COLO668 (cell line): ENCODE results near the gene HEPHL1.
"Not testable (repeated sequence)": the region's sequence is repeated elsewhere in the genome, so short reads cannot be mapped to it uniquely, and the experiment has no call there.

Experiments used
- DNase-seq: peaks from one replicate; lab custom pipeline; 2025; ENCODE audit not compliant: unreplicated experiment; lab: John Stamatoyannopoulos, UW

HEPHL1 gene

GRCh38 chr11:94020777-94021481 is at the start of gene HEPHL1:
Gene HEPHL1 (plus strand): TSS chr11:94021354. CDS start chr11:94021369, 15 bp downstream.
- no peak for DNase-seq

- DNase-seq: no peak
Measured at GRCh38 chr11:93972790-93973189, 48.4 kb upstream of the HEPHL1 start.

DNA sequence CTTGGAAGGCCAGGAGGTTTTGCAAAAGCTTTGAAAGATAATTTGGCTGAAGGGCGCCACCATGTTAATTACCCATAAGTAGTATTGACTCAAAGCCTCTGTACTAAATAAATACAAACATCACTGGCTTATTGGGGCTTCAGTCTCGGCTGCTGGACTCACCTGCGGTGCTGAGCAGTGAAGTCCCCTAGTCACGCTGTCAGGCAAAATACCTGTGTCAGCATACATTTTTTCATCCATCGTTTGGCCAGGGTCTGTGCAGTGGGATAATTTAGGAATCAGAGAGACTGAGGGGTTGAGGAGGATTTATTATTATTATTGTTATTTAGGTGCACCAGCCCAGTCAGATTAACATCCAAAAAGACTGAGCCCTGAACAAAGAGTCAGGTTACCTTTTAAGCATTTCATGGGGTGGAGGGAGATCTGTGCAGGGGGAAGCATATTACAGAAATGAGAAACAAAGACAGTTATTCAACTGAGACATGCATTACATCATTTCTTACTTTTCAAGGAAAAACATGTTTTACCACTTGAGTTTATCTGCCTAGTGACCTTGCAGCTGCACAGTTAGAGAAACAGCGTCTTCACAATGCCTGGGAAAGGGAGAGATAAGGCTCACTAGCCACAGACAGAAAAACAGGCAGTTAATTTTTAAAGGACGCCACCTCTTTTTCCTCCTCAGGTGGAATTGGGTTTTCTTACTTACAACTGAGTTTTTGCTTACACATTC is 47.7 kb upstream of the HEPHL1 start:
- not testable (repeated sequence) for DNase-seq

- DNase-seq: no peak
Measured at GRCh38 chr11:93974759-93975158, 46.4 kb upstream of the HEPHL1 start.

DNA sequence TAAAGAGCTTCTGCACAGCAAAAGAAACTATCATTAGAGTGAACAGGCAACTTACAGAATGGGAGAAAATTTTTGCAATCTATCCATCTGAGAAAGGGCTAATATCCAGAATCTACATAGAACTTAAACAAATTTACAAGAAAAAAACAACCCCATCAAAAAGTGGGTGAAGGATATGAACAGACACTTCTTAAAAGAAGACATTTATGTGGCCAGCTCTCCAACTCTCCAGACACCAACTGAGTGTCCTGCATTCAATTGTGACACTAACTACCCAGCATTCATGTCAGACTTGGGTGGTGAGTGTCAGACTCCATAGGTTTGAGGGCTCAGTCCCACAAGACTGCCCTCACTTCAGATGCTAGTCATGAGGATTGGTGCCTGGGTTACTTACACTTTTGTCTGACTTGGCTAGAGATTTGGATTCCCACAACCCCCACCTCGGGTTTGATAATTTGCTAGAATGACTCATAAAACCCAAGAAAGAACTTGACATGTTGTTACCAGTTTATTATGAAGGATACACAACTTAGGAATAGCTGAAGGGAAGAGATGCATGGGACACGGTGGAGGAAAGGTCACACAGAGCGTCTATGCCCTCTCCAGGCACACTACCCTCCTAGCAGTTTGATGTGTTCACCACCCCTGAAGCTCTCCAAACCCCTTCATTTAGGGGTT is 44.4 kb upstream of the HEPHL1 start:
- DNase-seq: not testable (repeated sequence)

DNA sequence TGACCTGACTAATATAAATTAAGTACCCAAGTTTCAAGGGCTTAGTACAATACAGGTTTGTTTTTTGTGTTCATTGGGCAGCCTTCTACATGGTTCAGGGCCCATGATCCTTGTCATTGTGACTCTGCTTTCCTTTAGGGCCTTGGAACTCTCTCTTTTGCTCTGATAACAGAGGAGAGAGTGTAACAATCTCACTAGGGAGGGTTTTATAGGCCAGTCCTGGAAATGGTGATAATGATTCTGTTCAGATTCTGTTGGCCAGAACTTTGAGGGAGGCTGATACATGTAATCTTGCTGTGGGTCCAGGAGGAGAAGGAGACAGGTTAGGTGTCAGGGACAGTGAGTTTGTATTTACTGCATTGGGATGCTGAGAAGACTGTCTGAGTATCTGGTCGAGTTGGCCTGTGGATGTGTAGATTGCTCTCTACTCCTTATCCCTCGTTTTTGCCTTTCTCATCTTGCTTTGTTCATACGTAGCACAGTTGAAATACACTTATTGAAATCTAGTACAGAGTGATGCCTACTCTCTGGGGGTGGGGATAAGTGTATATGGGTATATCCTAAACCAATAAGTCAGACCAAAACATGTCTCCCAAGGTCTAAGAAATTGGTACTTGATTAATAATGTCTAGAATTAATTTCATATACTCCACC is 37.5 kb upstream of the HEPHL1 start:
- DNase-seq: no peak

DNA sequence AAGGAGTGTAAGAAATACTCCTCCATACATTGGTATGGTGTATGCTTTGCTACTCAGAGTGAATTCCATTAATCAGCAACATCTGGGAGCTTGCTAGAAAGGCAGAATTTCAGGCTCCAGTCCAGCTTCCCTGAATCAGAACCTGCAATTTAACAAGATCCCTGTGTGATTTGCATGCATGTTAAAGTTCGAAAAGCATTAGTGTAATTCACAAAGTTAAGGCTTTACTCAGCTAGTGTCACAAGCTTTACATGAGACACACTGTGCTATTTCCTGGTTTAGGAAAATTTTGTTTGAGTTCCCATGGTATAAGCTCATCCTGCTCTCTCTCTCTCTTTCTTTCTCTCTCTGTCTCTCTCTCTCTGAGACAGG is 37.0 kb upstream of the HEPHL1 start:
- DNase-seq: no peak

- no peak for DNase-seq
Measured at GRCh38 chr11:93984936-93985335, 36.2 kb upstream of the HEPHL1 start.

DNA sequence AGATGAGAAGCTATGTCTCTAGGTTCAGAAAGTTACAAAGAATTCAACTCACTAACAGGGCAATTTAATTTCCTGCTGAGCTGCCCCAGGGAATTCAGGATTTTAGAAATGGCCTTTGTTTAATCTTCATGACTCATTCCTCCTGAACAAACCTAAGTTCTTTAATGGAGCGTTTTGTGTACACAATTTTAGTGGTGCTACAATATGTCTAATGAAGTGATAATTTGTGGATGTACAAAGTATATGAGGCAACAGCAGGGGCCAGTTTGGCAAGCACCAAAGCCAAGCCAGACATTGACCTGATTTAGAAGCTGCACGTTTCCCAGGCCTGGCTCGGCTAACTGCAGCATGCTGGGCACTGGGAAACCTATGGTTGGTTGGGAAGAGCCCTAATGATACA is 34.4 kb upstream of the HEPHL1 start:
- DNase-seq: peak; percentile 59

- no peak for DNase-seq
Measured at GRCh38 chr11:93988455-93988854, 32.7 kb upstream of the HEPHL1 start.

DNA sequence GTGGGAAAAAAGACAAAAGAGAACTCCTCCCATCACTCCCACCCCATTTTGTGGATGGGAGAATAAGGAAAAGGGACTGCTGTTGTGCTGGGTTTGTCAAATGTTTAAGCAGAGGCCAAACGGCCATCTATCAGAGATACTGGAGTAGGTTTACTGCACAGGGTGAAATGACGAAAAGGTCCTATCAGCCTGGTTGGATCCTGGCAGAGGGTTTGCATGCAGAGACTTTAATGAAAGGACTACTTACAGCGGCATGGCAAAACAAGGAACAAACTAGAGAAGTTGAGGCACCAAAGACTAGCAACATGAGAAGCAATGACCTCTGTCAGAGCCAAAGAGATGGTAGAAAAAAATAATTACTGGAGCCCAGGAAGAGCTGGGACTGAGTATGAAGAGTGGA is 32.2 kb upstream of the HEPHL1 start:
- DNase-seq: no peak

- DNase-seq: no peak
Measured at GRCh38 chr11:93993747-93994146, 27.4 kb upstream of the HEPHL1 start.

- no peak for DNase-seq
Measured at GRCh38 chr11:93997741-93998140, 23.4 kb upstream of the HEPHL1 start.

- no peak for DNase-seq
Measured at GRCh38 chr11:94000659-94001058, 20.5 kb upstream of the HEPHL1 start.

DNA sequence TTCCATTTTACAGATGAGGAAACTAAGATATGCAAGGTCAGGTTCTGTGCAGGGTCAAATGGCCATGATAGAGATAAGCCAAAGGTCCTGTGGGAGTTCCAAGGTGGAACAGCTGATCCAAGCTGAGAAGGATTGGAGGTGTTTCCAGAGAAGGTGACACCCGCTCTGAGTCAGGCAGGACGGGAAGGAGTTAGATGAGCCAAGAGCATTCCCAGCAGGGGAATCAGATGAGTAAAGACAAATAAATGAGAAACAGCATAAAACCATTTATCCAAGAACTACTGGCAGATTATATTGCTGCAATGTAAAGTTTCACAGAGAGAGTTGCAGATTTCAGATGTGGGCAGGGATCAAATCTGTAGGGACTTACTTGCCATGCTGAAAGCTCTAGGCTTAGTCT is 18.9 kb upstream of the HEPHL1 start:
- no peak for DNase-seq

DNA sequence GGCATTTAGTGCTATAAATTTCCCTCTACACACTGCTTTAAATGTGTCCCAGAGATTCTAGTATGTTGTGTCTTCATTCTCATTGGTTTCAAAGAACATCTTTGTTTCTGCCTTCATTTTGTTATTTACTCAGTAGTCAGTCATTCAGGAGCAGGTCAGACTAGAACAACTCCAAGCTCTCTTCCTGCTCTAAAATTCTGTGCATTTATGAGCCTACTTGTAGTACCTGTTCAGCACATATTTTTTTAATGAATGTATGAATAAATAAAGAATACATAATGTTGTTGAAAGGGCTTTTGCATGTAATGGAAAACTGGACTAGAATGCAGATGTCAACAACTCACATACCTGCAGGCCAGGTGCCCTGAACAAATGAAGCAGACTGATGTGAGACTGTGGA is 13.7 kb upstream of the HEPHL1 start:
- DNase-seq: no peak

DNA sequence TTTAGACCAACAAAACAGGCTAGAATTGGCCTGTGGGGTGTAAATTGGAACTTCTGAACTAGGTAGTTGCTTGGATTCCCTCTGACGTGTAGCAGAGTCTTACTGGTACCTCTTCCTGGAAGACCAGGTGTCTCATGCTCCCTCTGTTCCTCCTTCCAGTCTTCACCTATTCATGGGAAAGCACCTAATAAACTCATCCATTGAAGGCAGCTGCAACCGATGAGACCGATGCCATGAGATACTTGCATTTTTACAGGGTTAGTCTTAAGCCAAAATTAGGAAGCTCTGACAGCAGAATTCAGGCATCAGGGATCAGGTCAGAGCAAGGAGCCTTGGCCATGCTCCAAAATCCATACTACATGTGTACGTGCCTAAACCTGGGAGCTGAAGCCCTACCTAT is 13.2 kb upstream of the HEPHL1 start:
- no peak for DNase-seq

DNA sequence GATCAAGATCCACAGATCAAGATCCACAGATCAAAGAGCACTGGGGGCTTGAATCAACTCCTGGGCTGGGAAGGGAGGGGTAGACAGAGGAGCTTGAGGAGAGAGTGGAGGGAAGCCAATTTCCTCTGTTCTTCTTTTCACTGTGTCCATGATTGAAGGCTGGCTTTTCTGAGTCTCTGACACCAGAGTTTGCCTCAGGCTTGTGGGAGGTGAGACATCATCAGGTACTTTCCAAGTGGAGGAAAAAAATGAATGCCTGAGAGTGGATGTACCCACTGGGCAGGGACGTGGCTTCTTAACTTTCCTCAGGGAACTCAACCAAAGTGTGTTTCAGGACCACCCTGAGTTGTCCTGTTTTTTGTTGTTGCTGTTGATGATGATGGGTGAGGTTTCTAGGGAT is 11.0 kb upstream of the HEPHL1 start:
- DNase-seq: no peak

GRCh38 chr11:94011478-94011877 is 9.7 kb upstream of the HEPHL1 start:
- no peak for DNase-seq

GRCh38 chr11:94017446-94017845 is 3.7 kb upstream of the HEPHL1 start:
- no peak for DNase-seq

DNA sequence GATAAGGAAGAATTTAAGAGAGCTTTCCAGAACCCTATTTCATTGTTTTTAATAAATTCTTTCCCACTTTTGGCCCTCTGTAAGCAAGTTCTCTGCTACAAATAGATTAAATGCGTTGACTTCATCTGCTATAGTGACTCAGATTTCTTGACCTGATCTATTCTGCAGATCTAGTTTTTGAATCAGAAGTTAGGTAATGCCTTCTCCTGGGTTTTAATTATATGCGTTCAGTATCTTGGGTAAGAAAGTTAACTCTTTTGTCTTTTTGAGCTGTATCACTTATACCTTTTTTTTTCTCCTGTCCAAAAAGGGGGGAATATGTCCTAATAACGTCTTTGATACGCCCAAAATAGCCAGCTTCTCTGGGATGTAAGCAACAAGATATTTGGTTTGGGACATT is 2.4 kb upstream of the HEPHL1 start:
- no peak for DNase-seq

DNA sequence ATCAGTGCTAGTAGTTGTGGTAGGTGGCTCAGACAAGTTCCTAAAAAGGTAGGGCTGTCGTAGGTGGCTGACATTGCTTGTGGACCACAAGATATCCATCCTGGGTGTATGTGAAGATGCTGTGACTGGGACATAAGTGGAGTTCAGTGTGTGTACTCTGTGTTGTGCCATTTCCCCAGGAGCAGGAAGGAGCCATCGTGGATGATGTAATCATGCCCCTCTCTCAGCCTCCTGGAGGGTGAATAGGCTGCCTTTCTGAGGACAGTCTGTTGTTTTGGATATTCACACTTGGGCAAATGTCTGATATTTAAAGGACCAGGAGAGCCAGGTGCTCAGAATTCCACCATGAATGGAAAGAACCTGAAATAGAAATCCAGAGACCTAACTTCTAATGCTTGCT is 2.7 kb downstream of the HEPHL1 start:
- DNase-seq: no peak
